Fibroblast of gingiva (primary cell): ENCODE results near the gene SLC35A5.
"Not testable (repeated sequence)": the region's sequence is repeated elsewhere in the genome, so short reads cannot be mapped to it uniquely, and the experiment has no call there.

Experiments
- DNase-seq: peaks from one replicate; pipeline ENCODE4 v3.0.0-alpha.2; 2011; ENCODE audit warnings: low read depth

SLC35A5 gene

GRCh38 chr3:112561734-112562529 lies at the start of gene SLC35A5, which contains the start of gene ATG3:
Gene SLC35A5, plus strand, starts transcription at chr3:112562045. Its CDS starts 1,359 bp downstream, at chr3:112563404.
Gene ATG3, minus strand, starts transcription at chr3:112561962. Its CDS starts 434 bp downstream, at chr3:112561528.
- DNase-seq = peak; percentile 99

- no peak for DNase-seq
Observed at GRCh38 chr3:112512320-112512719, 49.5 kb upstream of the SLC35A5 start.

GRCh38 chr3:112514527-112515128 lies 47.2 kb upstream of the SLC35A5 start:
- DNase-seq = no peak

GRCh38 chr3:112518970-112519369 lies 42.9 kb upstream of the SLC35A5 start:
- DNase-seq = not testable (repeated sequence)

GRCh38 chr3:112519424-112520001 lies 42.3 kb upstream of the SLC35A5 start:
- DNase-seq = peak; percentile 53

- not testable (repeated sequence) for DNase-seq
Observed at GRCh38 chr3:112524127-112524526, 37.7 kb upstream of the SLC35A5 start.

GRCh38 chr3:112530573-112530972 lies 31.3 kb upstream of the SLC35A5 start:
- no peak for DNase-seq

GRCh38 chr3:112531358-112531781 lies 30.5 kb upstream of the SLC35A5 start:
- DNase-seq = peak; percentile 19

GRCh38 chr3:112539825-112540650 lies 21.8 kb upstream of the SLC35A5 start:
- no peak for DNase-seq

GRCh38 chr3:112546216-112546759 lies 15.6 kb upstream of the SLC35A5 start:
- no peak for DNase-seq

GRCh38 chr3:112550859-112551258 lies 11.0 kb upstream of the SLC35A5 start:
- no peak for DNase-seq

- DNase-seq = no peak
Observed at GRCh38 chr3:112555535-112556170, 6.2 kb upstream of the SLC35A5 start.

GRCh38 chr3:112557976-112558375 lies 3.9 kb upstream of the SLC35A5 start:
- DNase-seq = no peak

- DNase-seq = no peak
Observed at GRCh38 chr3:112560307-112560706, 1.5 kb upstream of the SLC35A5 start.

GRCh38 chr3:112560721-112561483 lies 943 bp upstream of the SLC35A5 start:
- peak; percentile 78 for DNase-seq

GRCh38 chr3:112561484-112561733 lies 436 bp upstream of the SLC35A5 start:
- no peak for DNase-seq

- not testable (repeated sequence) for DNase-seq
Observed at GRCh38 chr3:112564247-112564939, 2.5 kb downstream of the SLC35A5 start.

- no peak for DNase-seq
Observed at GRCh38 chr3:112564940-112565305, 3.1 kb downstream of the SLC35A5 start.

GRCh38 chr3:112568642-112569041 lies 6.8 kb downstream of the SLC35A5 start:
- no peak for DNase-seq

- DNase-seq = no peak
Observed at GRCh38 chr3:112569265-112569664, 7.4 kb downstream of the SLC35A5 start.
